OCI-LY1 (cell line): ENCODE results near the gene SPATA13.

Experiments used
- H2AFZ ChIP-seq: fragments of 200-600 bp; sonication (generic), shearing (Covaris generic); 2 replicates; pipeline ENCODE4 v1.6.0; 2014; ENCODE audit warnings: antibody characterized with exemption, mild to moderate bottlenecking, low read length
- H3F3A ChIP-seq: fragments of 200-600 bp; sonication (generic), shearing (Covaris generic); 2 replicates; pipeline ENCODE4 v1.6.0; 2014; ENCODE audit warnings: mild to moderate bottlenecking, antibody characterized with exemption, low read length, moderate library complexity; ENCODE audit not compliant: insufficient read depth
- H3K27ac ChIP-seq: fragments of 200-600 bp; sonication (generic); 2 replicates; pipeline ENCODE4 v1.5.1; 2014; ENCODE audit warnings: low read length, mixed run types, mild to moderate bottlenecking, low read depth; ENCODE audit not compliant: poor library complexity, severe bottlenecking
- H3K27me3 ChIP-seq: fragments of 200-600 bp; sonication (generic); 2 replicates; pipeline ENCODE4 v1.6.0; 2014; ENCODE audit warnings: antibody characterized with exemption, mild to moderate bottlenecking, low read length, moderate library complexity; ENCODE audit not compliant: insufficient read depth
- H3K36me3 ChIP-seq: fragments of 200-600 bp; sonication (generic); 2 replicates; pipeline ENCODE4 v1.6.1; 2014; ENCODE audit warnings: mild to moderate bottlenecking, antibody characterized with exemption, low read length, moderate library complexity, mixed read lengths; ENCODE audit not compliant: insufficient read depth
- H3K4me1 ChIP-seq: fragments of 200-600 bp; sonication (generic); 2 replicates; pipeline ENCODE4 v1.5.1; 2014; ENCODE audit warnings: mild to moderate bottlenecking, low read length, moderate library complexity; ENCODE audit not compliant: insufficient read depth, severe bottlenecking
- H3K4me2 ChIP-seq: fragments of 200-600 bp; sonication (generic), shearing (Covaris generic); 2 replicates; pipeline ENCODE4 v1.6.1; 2014; ENCODE audit warnings: low read length
- H3K4me3 ChIP-seq: fragments of 200-600 bp; sonication (generic); 2 replicates; pipeline ENCODE4 v1.5.1; 2014; ENCODE audit warnings: low read length, low read depth, mild to moderate bottlenecking, mixed read lengths; ENCODE audit not compliant: poor library complexity, severe bottlenecking
- H3K79me2 ChIP-seq: fragments of 200-600 bp; shearing (Covaris generic); 2 replicates; pipeline ENCODE4 v1.6.1; 2016; ENCODE audit warnings: mixed run types, low read length, mixed read lengths; ENCODE audit not compliant: insufficient read depth
- H3K9ac ChIP-seq: fragments of 200-600 bp; sonication (generic), shearing (Covaris generic); 2 replicates; pipeline ENCODE4 v1.6.1; 2014; ENCODE audit warnings: mild to moderate bottlenecking, low read length, mixed read lengths
- H3K9me2 ChIP-seq: fragments of 200-600 bp; sonication (generic), shearing (Covaris generic); 2 replicates; pipeline ENCODE4 v1.6.1; 2014; ENCODE audit warnings: low read depth, mild to moderate bottlenecking, low read length, mixed read lengths
- H3K9me3 ChIP-seq: fragments of 200-600 bp; shearing (Covaris generic); 2 replicates; pipeline ENCODE4 v1.6.1; 2014; ENCODE audit warnings: low read length, mixed read lengths
- H4K20me1 ChIP-seq: fragments of 200-600 bp; sonication (generic), shearing (Covaris generic); 2 replicates; pipeline ENCODE4 v1.6.0; 2016; ENCODE audit warnings: mild to moderate bottlenecking, low read length; ENCODE audit not compliant: insufficient read depth
- CTCF ChIP-seq: fragments of 200-600 bp; sonication (generic), shearing (Covaris generic); IDR thresholded peaks from 2 replicates; pipeline ENCODE4 v1.5.1; 2017; ENCODE audit warnings: mild to moderate bottlenecking, antibody characterized with exemption, low read length, moderate library complexity, mixed read lengths
- EZH2 ChIP-seq: fragments of 200-600 bp; sonication (generic), shearing (Covaris generic); IDR thresholded peaks from 2 replicates; pipeline ENCODE4 v1.8.0; 2017; ENCODE audit warnings: borderline replicate concordance, mixed run types, mild to moderate bottlenecking, antibody characterized with exemption, low read length, moderate library complexity, mixed read lengths

Gene SPATA13

GRCh38 chr13:24160458-24161009 is at the start of gene SPATA13:
SPATA13 (plus strand) TSS chr13:24160720; CDS start chr13:24222930, 62,210 bp downstream.
- no peaks in the 10 kb centered on the region for H3K9me2 ChIP-seq
- H3K4me3 ChIP-seq: peak within 1 kb of the TSS; percentile 58
- H3K4me1 ChIP-seq: peaks cover 4% of the 10 kb centered on the region
- no peak within 1 kb of the TSS for H2AFZ ChIP-seq
- no peaks in the 10 kb centered on the region for H3K27me3 ChIP-seq
- H3K9ac ChIP-seq: no peak within 1 kb of the TSS; the same call in 1 of the 2 replicates
- no peaks in the 10 kb centered on the region for H3F3A ChIP-seq
- peak within 1 kb of the TSS; percentile 70 for H3K4me2 ChIP-seq
- H3K9me3 ChIP-seq: no peaks in the 10 kb centered on the region
- TF ChIP-seq EZH2 (no peak), CTCF (no peak)
- no peak within 1 kb of the TSS for H3K27ac ChIP-seq
- H3K36me3 ChIP-seq: no peaks in the 10 kb centered on the region
- no peaks in the 10 kb centered on the region for H4K20me1 ChIP-seq
- no peaks in the 10 kb centered on the region for H3K79me2 ChIP-seq

- Histone ChIP-seq H3K36me3 (no peaks in the 10 kb centered on the region), H3K27me3 (no peaks in the 10 kb centered on the region), H3K27ac (no peak overlapping the region), H4K20me1 (no peaks in the 10 kb centered on the region), H3K9me2 (no peaks in the 10 kb centered on the region), H3F3A (no peaks in the 10 kb centered on the region), H3K79me2 (no peaks in the 10 kb centered on the region), H2AFZ (no peak overlapping the region), H3K4me3 (no peak overlapping the region), H3K9me3 (no peaks in the 10 kb centered on the region), H3K4me1 (no peaks in the 10 kb centered on the region), H3K9ac (no peak overlapping the region), H3K4me2 (no peak overlapping the region)
- TF ChIP-seq CTCF (no peak), EZH2 (no peak)
Measured at GRCh38 chr13:24112791-24113190, 47.7 kb upstream of the SPATA13 start.

- H3K36me3 ChIP-seq: no peaks in the 10 kb centered on the region
- H3K9me2 ChIP-seq: no peaks in the 10 kb centered on the region
- TF ChIP-seq EZH2 (no peak), CTCF (no peak)
- no peaks in the 10 kb centered on the region for H3K4me1 ChIP-seq
- no peak overlapping the region for H3K4me3 ChIP-seq
- H4K20me1 ChIP-seq: no peaks in the 10 kb centered on the region
- no peaks in the 10 kb centered on the region for H3K9me3 ChIP-seq
- no peak overlapping the region for H3K9ac ChIP-seq
- H3F3A ChIP-seq: no peaks in the 10 kb centered on the region
- no peaks in the 10 kb centered on the region for H3K79me2 ChIP-seq
- H3K4me2 ChIP-seq: no peak overlapping the region
- no peak overlapping the region for H2AFZ ChIP-seq
- no peaks in the 10 kb centered on the region for H3K27me3 ChIP-seq
- H3K27ac ChIP-seq: no peak overlapping the region
Measured at GRCh38 chr13:24115671-24116070, 44.8 kb upstream of the SPATA13 start.
